ENCODE measurements around the gene ZNF664. TPM values are rescaled to one million over a fixed set of nuclear protein-coding genes. Genes with fewer than 3 reads are reported as not detected.

The ZNF664 gene
- total and polyA plus RNA-seq, 10 of the 15 experiments (the other 5 are each of a cell fraction or from before 2014, with no cell fraction given) = 1.8 to 65.6 (median 30.8) TPM

DNA sequence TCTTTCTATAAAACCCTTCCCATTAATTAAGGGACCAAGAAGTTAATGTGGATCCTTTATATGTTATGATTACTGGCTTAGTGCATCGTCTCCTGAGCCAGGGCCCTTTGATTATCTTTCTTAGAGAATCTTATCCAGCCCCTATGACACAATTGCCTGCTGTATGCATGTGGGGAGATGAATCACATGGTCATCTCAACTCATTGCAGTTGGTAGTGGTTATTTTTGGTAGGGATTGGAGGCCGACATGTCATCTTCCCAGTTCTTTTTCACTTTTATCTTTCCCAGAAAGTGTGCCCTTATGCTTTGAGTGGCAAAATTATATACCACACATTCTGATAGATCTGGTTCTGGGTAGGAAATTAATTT, 26.0 kb downstream of the ZNF664 start (continued):
- TF ChIP-seq IRF5 (IDR thresholded peaks at IDR 0.05; ENCODE audit: borderline replicate concordance) (no peak), TCF12 (IDR thresholded peaks at IDR 0.05; ENCODE audit: low read depth, low read length) (no peak), KLF5 (IDR thresholded peaks at IDR 0.05; ENCODE audit: partially characterized antibody) (no peak), POLR2A (IDR thresholded peaks at IDR 0.05; ENCODE audit: low read depth, low read length) (no peak), POLR2AphosphoS5 (IDR thresholded peaks at IDR 0.05; ENCODE audit: low read length) (no peak), ZNF622 (IDR thresholded peaks at IDR 0.05) (no peak), DPF2 (IDR thresholded peaks at IDR 0.05) (no peak)

DNA sequence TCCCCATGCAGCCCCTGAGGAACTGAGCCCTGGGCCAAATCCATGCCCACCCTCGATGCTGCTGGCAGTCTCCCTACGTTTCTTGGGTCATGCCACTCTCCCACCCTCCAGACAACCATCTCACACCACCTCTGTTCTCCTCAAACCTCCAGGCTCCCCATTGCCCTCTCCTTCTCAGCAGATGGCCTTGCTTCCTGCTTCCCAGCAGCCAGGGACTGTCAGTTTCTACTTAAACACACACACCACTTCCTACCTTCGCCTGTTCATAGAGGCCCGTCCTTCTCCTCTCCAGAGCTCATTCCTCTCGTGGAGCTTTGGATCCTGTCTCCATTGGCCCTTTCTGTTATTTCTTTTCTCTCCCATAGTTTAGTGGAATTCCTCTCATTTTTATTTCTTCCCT, 27.1 kb downstream of the ZNF664 start:
- TF ChIP-seq NFYA (IDR thresholded peaks at IDR 0.05; ENCODE audit: borderline replicate concordance, low read depth, low read length) (no peak), RCOR1 (conservative IDR thresholded peaks at IDR 0.05; ENCODE audit: low read depth, low read length) (no peak), PAX5 (IDR thresholded peaks at IDR 0.05; ENCODE audit: borderline replicate concordance, low read depth, low read length) (no peak), MEF2A (IDR thresholded peaks at IDR 0.05; ENCODE audit: insufficient read depth, low read depth, low read length) (no peak), ASH2L (IDR thresholded peaks at IDR 0.05; ENCODE audit: borderline replicate concordance, low read depth) (no peak), TAF1 (IDR thresholded peaks at IDR 0.05; ENCODE audit: borderline replicate concordance, low read depth, low read length) (no peak), MEF2B (IDR thresholded peaks at IDR 0.05; ENCODE audit: partially characterized antibody, poor library complexity, severe bottlenecking) (no peak), HDGF (IDR thresholded peaks at IDR 0.05) (no peak), SREBF2 (IDR thresholded peaks at IDR 0.05; ENCODE audit: low read length) (no peak), YBX1 (IDR thresholded peaks at IDR 0.05) (no peak), ELK1 (IDR thresholded peaks at IDR 0.05; ENCODE audit: low read depth, low read length) (no peak), NRF1 (conservative IDR thresholded peaks at IDR 0.05; ENCODE audit: low read depth, low read length) (no peak), KLF5 (IDR thresholded peaks at IDR 0.05; ENCODE audit: partially characterized antibody) (no peak)
- H3K9ac ChIP-seq (ENCODE audit: control insufficient read depth, insufficient read depth, low read length) = no peak overlapping the region
- no peak overlapping the region for H3K27ac ChIP-seq (ENCODE audit: control insufficient read depth, insufficient read depth)
- no TSS peak for BruUV-seq (replicated peaks)
- no peaks in the 10 kb centered on the region for H3K4me1 ChIP-seq (ENCODE audit: control insufficient read depth, insufficient read depth, low read length)
- no peak for ATAC-seq
- no peak overlapping the region for H3K4me2 ChIP-seq (ENCODE audit: control insufficient read depth, insufficient read depth)
- in situ Hi-C loops (cut with MboI) (no loop called here), intact Hi-C loops (cut with micrococcal nuclease; ENCODE audit: unreplicated experiment) (no loop called here)
- H3K4me3 ChIP-seq = no peak overlapping the region
- ChIA-PET SMC1A (ENCODE audit: uncharacterized antibody, unreplicated experiment) (interaction anchor here (1.2 kb wide), 1 partner anchor 15 kb away, joined by 3 read pairs; no protein-coding TSS in a partner anchor), RAD21 (ENCODE audit: unreplicated experiment) (no interaction called here), POLR2A (no interaction called here), CTCF (interaction anchor here (0.8 to 1.9 kb wide), 2 partner anchors 15 to 94 kb away, joined by 3 to 5 read pairs; no protein-coding TSS in a partner anchor)
- peaks cover 4 to 5% of the 10 kb centered on the region in 2 experiments for H3K36me3 ChIP-seq (ENCODE audit: control insufficient read depth in 2 of 2, insufficient read depth in 2 of 2, low read length in 1 of 2)
- FAIRE-seq = no peak
- H4K20me1 ChIP-seq (ENCODE audit: control insufficient read depth, insufficient read depth) = no peaks in the 10 kb centered on the region; the same call in 1 of the 2 replicates
- WGBS (ENCODE audit: insufficient coverage, insufficient replicate concordance, low lambda C conversion rate, missing lambda C conversion rate) = 97% methylated on average over 5 of the region's 5 CpGs
- H3K9me3 ChIP-seq (replicated peaks; ENCODE audit: control insufficient read depth, insufficient read depth, low read length) = no peaks in the 10 kb centered on the region
- H3K27me3 ChIP-seq (replicated peaks in 1 of 2; ENCODE audit: control insufficient read depth in 2 of 2, insufficient read depth in 2 of 2, low read length in 1 of 2) = no peaks in the 10 kb centered on the region
- no peaks in the 10 kb centered on the region for H3K79me2 ChIP-seq (ENCODE audit: control insufficient read depth, insufficient read depth, low read length)
- H2AFZ ChIP-seq (ENCODE audit: control insufficient read depth, low read depth, low read length) = no peak overlapping the region
- no peak for DNase-seq (ENCODE audit: low read depth, low spot score)

Measured in GM12878 (cell line).